ENCODE results near the gene UNC5C. TPM values are rescaled to one million over a fixed set of nuclear protein-coding genes. Genes with fewer than 3 reads are reported as not detected.

UNC5C gene
- total and polyA plus RNA-seq, 2 of the 4 experiments (the other 2 are of a cell fraction) = under 0.01 TPM

DNA sequence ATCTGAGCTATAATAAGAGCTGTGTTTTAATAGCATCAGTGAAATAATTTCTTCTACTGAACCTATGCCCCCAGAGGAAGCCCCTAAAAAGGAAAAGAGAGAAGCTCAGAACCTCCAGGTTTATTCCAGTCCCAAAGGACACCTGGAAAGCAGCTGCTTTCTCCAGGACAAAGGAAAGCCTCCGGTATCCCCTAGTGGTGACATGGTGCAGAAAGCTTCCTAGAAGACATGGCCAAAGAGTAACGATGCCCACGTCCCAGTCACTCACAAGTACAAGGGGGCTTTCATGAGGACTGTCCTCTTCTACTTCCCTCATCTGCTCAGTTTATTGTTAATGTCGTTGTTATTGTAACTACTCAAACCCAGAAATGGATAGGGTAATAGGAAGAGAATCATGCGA is 343.9 kb downstream of the UNC5C start:
- DNase-seq = no peak
- Histone ChIP-seq H3K14ac (replicated peaks; ENCODE audit: low read depth, low read length) (no peak overlapping the region), H2AK9ac (replicated peaks; ENCODE audit: low read depth, low read length, poor library complexity) (no peak overlapping the region), H3K4me2 (ENCODE audit: low read depth, low read length) (no peak overlapping the region), H3K27ac (ENCODE audit: insufficient read depth, low read length) (no peak overlapping the region), H3K9me1 (ENCODE audit: insufficient read depth, low read length) (no peaks in the 10 kb centered on the region), H3K18ac (ENCODE audit: low read depth, low read length) (no peak overlapping the region), H2BK15ac (ENCODE audit: low read depth, low read length) (no peak overlapping the region), H4K20me1 (ENCODE audit: insufficient read depth, low read length) (no peaks in the 10 kb centered on the region), H4K8ac (ENCODE audit: low read depth in 2 of 2, low read length in 2 of 2) (no peak overlapping the region), H3K9me3 (ENCODE audit: control insufficient read depth, insufficient read depth, low read length) (no peaks in the 10 kb centered on the region), H2AFZ (replicated peaks; ENCODE audit: low read length, poor library complexity) (no peak overlapping the region), H3K4me3 (ENCODE audit: insufficient read depth, low read depth, low read length) (no peak overlapping the region), H2BK20ac (ENCODE audit: low read depth, low read length) (no peak overlapping the region), H3K27me3 (ENCODE audit: control insufficient read depth, insufficient read depth, low read length) (no peaks in the 10 kb centered on the region), H3K23ac (ENCODE audit: low read depth, low read length) (no peak overlapping the region), H3K4me1 (ENCODE audit: control insufficient read depth, insufficient read depth, low read length) (no peaks in the 10 kb centered on the region), H3K79me1 (ENCODE audit: low read depth in 1 of 2, low read length in 2 of 2) (no peaks in the 10 kb centered on the region), H2BK5ac (ENCODE audit: low read depth, low read length, poor library complexity, severe bottlenecking) (no peak overlapping the region), H4K5ac (ENCODE audit: low read depth, low read length) (no peak overlapping the region), H3K9ac (ENCODE audit: low read depth, low read length) (no peak overlapping the region), H3K4ac (ENCODE audit: low read depth, low read length) (no peak overlapping the region), H3K36me3 (ENCODE audit: control insufficient read depth, insufficient read depth, low read length) (no peaks in the 10 kb centered on the region), H4K91ac (ENCODE audit: insufficient read depth, low read depth, low read length) (no peak overlapping the region), H2AK5ac (ENCODE audit: low read depth, low read length) (no peak overlapping the region), H3K56ac (ENCODE audit: extremely low read depth, insufficient read depth, low read length) (no peak overlapping the region), H2BK120ac (ENCODE audit: low read depth, low read length) (no peak overlapping the region)
- dilution Hi-C loops (cut with HindIII; ENCODE audit: low sequenced_read_pairs, unreplicated experiment) (no loop called here), intact Hi-C loops (cut with micrococcal nuclease) (no loop called here), in situ Hi-C loops (cut with MboI; ENCODE audit: low sequenced_read_pairs) (no loop called here)
- TF ChIP-seq, protein P1, sequence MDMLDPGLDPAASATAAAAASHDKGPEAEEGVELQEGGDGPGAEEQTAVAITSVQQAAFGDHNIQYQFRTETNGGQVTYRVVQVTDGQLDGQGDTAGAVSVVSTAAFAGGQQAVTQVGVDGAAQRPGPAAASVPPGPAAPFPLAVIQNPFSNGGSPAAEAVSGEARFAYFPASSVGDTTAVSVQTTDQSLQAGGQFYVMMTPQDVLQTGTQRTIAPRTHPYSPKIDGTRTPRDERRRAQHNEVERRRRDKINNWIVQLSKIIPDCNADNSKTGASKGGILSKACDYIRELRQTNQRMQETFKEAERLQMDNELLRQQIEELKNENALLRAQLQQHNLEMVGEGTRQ (IDR thresholded peaks at IDR 0.05; ENCODE audit: low read depth, low read length) = no peak
- TF ChIP-seq MAFK (IDR thresholded peaks at IDR 0.05; ENCODE audit: low read depth, low read length) (no peak), CHD1 (IDR thresholded peaks at IDR 0.05; ENCODE audit: low read depth, low read length) (no peak), CTCF (conservative IDR thresholded peaks at IDR 0.05; ENCODE audit: low read depth, low read length) (no peak), MXI1 (IDR thresholded peaks at IDR 0.05; ENCODE audit: borderline replicate concordance, low read depth, low read length) (no peak), RFX5 (IDR thresholded peaks at IDR 0.05; ENCODE audit: low read depth, low read length) (no peak), CEBPB (IDR thresholded peaks at IDR 0.05; ENCODE audit: low read depth, low read length) (no peak), BHLHE40 (IDR thresholded peaks at IDR 0.05; ENCODE audit: low read depth, low read length) (no peak), RCOR1 (IDR thresholded peaks at IDR 0.05; ENCODE audit: insufficient replicate concordance, low read length) (no peak), POLR2A (IDR thresholded peaks at IDR 0.05; ENCODE audit: low read depth, low read length) (no peak), SMC3 (IDR thresholded peaks at IDR 0.05; ENCODE audit: low read depth, low read length) (no peak), MAZ (IDR thresholded peaks at IDR 0.05; ENCODE audit: borderline replicate concordance, low read depth, low read length) (no peak), RAD21 (IDR thresholded peaks at IDR 0.05; ENCODE audit: low read length) (no peak), FOS (IDR thresholded peaks at IDR 0.05; ENCODE audit: low read depth, low read length) (no peak), NFE2L2 (IDR thresholded peaks at IDR 0.05; ENCODE audit: low read depth, low read length) (no peak)
- TF ChIP-seq, protein P2, sequence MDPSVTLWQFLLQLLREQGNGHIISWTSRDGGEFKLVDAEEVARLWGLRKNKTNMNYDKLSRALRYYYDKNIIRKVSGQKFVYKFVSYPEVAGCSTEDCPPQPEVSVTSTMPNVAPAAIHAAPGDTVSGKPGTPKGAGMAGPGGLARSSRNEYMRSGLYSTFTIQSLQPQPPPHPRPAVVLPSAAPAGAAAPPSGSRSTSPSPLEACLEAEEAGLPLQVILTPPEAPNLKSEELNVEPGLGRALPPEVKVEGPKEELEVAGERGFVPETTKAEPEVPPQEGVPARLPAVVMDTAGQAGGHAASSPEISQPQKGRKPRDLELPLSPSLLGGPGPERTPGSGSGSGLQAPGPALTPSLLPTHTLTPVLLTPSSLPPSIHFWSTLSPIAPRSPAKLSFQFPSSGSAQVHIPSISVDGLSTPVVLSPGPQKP (IDR thresholded peaks at IDR 0.05; ENCODE audit: borderline replicate concordance, low read depth, low read length) = no peak
- ChIA-PET POLR2A (ENCODE audit: unreplicated experiment) (interaction anchor here (0.5 kb wide), 1 partner anchor 335 kb away, joined by 4 read pairs; no protein-coding TSS in a partner anchor), CTCF (interaction anchor here (1.6 kb wide), 2 partner anchors 10 to 14 kb away, joined by 5 read pairs; no protein-coding TSS in a partner anchor)
- WGBS, 2 experiments (ENCODE audit: extremely low coverage in 2 of 2, insufficient read length in 1 of 2) = no CpG with 5 or more reads among the region's 5 CpGs
- no peak for ATAC-seq (ENCODE audit: low read depth)
- no TSS peak for BruUV-seq (replicated peaks)
